Measurements from ENCODE around the gene DLG4.
A peak's percentile ranks its signal among the peaks of the same experiment; 100 is the strongest.

DLG4 gene

DNA sequence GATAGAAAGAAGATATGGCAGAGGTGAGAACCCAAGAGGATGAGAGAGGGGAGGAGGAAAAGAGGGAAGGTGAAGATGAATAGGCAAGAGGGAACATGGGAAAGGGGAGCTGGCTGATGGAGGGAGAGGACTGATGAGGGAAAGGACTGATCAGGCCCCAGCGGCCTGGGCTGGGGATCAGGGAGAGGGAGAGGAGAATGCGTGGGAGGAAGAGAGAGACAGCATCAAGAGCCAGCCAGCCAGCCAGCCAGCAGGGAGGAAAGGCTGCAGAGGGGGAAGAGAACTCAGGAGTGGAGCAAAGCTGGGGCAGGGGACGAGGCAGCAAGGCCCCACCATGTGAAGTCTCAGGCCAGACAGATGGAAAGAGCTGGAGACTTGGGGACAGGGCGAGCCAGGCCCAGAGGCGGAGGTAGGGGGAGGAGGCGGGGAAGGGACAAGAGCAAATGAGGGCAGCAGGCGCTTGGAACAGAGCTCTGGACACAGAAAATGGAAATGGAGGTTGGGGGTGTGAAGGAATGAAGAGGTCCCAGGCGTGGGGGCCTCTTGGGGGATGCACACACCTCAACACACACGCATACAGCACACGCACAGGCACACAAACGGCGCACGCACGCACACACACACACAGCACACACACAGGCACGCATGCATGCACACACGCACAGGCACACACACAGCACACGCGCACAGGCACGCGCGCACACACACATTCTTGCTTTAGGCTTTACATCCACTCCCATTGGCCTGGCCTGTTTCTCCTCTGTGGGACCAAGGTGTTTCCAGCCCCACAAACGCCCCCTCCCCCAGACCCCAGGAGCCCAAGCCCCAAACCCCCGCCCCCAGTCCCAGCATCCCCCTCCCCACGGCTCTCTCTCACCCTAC is 12.3 kb downstream of the DLG4 start:
- H3K9me3 ChIP-seq (ENCODE audit: insufficient read depth, low read length, severe bottlenecking): no peaks in the 10 kb centered on the region
- no peak overlapping the region for H3K27ac ChIP-seq (ENCODE audit: low read length)
- ATAC-seq (ENCODE audit: insufficient read depth, low read depth) (no peak), DNase-seq (no peak)
- no peak overlapping the region for H3K4me2 ChIP-seq (ENCODE audit: insufficient read depth, low read length)
- no peaks in the 10 kb centered on the region for H4K20me1 ChIP-seq (ENCODE audit: insufficient read depth, low read length)
- no peak overlapping the region for H2AFZ ChIP-seq (ENCODE audit: low read depth, low read length)
- H3K4me3 ChIP-seq (ENCODE audit: low read depth in 1 of 2, low read length in 2 of 2): no peak overlapping the region
- no peaks in the 10 kb centered on the region for H3K27me3 ChIP-seq (ENCODE audit: insufficient read depth, low read length, poor library complexity)
- H3K79me2 ChIP-seq (ENCODE audit: insufficient read depth, low read length): peaks cover 7% of the 10 kb centered on the region
- TF ChIP-seq, protein P1, sequence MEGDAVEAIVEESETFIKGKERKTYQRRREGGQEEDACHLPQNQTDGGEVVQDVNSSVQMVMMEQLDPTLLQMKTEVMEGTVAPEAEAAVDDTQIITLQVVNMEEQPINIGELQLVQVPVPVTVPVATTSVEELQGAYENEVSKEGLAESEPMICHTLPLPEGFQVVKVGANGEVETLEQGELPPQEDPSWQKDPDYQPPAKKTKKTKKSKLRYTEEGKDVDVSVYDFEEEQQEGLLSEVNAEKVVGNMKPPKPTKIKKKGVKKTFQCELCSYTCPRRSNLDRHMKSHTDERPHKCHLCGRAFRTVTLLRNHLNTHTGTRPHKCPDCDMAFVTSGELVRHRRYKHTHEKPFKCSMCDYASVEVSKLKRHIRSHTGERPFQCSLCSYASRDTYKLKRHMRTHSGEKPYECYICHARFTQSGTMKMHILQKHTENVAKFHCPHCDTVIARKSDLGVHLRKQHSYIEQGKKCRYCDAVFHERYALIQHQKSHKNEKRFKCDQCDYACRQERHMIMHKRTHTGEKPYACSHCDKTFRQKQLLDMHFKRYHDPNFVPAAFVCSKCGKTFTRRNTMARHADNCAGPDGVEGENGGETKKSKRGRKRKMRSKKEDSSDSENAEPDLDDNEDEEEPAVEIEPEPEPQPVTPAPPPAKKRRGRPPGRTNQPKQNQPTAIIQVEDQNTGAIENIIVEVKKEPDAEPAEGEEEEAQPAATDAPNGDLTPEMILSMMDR (IDR thresholded peaks at IDR 0.05; ENCODE audit: borderline replicate concordance, extremely low read depth, low read length, poor library complexity, severe bottlenecking): no peak
- TF ChIP-seq EZH2 (IDR thresholded peaks at IDR 0.05; ENCODE audit: borderline replicate concordance, low read depth, low read length, severe bottlenecking): no peak
- peaks cover 15% of the 10 kb centered on the region for H3K36me3 ChIP-seq (ENCODE audit: insufficient read depth, low read length)
- no peak overlapping the region for H3K9ac ChIP-seq (ENCODE audit: low read depth, low read length)
- peaks cover 19% of the 10 kb centered on the region for H3K4me1 ChIP-seq (ENCODE audit: insufficient read depth, low read length)

DNA sequence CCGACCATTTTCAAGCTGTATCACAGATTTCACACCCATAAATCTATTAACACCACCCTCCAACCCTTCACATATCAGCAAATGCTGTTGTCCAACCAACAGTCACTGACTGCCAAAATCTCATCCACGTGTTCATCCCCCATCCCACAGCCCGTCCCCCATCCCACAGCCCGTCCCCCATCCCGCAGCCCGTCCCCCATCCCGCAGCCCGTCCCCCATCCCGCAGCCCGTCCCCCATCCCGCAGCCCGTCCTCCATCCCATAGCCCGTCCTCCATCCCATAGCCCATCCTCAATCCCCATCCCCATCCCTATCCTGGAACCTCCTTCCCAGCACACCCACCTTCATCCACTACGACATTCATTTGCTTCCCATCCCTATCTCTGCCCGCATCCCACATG is 14.1 kb downstream of the DLG4 start:
- no peaks in the 10 kb centered on the region for H3K79me2 ChIP-seq (ENCODE audit: insufficient read depth, low read length)
- peak overlapping the region; percentile 70; the same call in 1 of the 2 replicates for H2AFZ ChIP-seq (ENCODE audit: low read depth, low read length)
- peak overlapping the region; percentile 65 for H3K4me2 ChIP-seq (ENCODE audit: insufficient read depth, low read length)
- peak overlapping the region in 1 of 2 experiments; percentile 52; a peak in 2 of 4 replicates for H3K4me3 ChIP-seq (ENCODE audit: low read depth in 1 of 2, low read length in 2 of 2)
- no peak for TF ChIP-seq EZH2 (IDR thresholded peaks at IDR 0.05; ENCODE audit: borderline replicate concordance, low read depth, low read length, severe bottlenecking)
- TF ChIP-seq, protein P1 (IDR thresholded peaks at IDR 0.05; ENCODE audit: borderline replicate concordance, extremely low read depth, low read length, poor library complexity, severe bottlenecking): no peak
- peaks cover 19% of the 10 kb centered on the region for H3K4me1 ChIP-seq (ENCODE audit: insufficient read depth, low read length)
- no peaks in the 10 kb centered on the region for H3K27me3 ChIP-seq (ENCODE audit: insufficient read depth, low read length, poor library complexity)
- DNase-seq: no peak
- H4K20me1 ChIP-seq (ENCODE audit: insufficient read depth, low read length): no peaks in the 10 kb centered on the region
- no peak for ATAC-seq (ENCODE audit: insufficient read depth, low read depth)
- peak overlapping the region; percentile 25; the same call in 1 of the 2 replicates for H3K9ac ChIP-seq (ENCODE audit: low read depth, low read length)
- no peaks in the 10 kb centered on the region for H3K9me3 ChIP-seq (ENCODE audit: insufficient read depth, low read length, severe bottlenecking)
- H3K36me3 ChIP-seq (ENCODE audit: insufficient read depth, low read length): peaks cover 15% of the 10 kb centered on the region
- H3K27ac ChIP-seq (ENCODE audit: low read length): peak overlapping the region; percentile 42; the same call in 1 of the 2 replicates

DNA sequence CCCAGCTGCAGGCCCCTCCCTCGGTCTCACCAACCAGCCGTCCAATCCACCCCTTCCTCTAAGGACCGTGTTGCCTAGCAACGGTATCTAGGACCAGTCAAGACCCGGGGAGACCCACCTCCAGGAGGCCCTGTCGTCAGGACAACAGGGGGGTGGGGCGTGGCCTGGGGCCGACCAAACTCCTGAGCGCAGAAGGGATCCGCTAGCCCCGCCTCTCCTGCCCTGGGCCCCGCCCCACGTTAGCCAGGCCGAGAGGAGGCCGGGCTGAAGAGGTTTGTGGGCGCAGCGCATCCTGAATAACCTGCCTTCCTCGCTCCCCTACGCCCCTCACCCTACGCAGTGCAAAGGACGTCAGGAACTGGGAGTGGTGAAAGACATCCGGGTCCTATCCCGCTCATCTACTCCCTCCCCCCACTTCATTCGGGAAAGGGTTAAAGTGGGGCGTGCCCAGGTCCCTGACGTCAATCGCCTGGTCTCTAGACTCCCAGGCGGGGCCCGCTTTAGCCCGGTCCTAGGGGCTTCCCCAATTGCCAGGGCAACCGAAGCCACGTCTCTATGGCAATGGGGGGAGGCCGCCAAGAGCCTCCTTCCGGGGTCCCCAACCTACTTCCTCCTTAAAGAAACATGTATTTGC is 14.7 kb downstream of the DLG4 start:
- peak overlapping the region; percentile 25 for H3K9ac ChIP-seq (ENCODE audit: low read depth, low read length)
- H3K36me3 ChIP-seq (ENCODE audit: insufficient read depth, low read length): peaks cover 15% of the 10 kb centered on the region
- no peaks in the 10 kb centered on the region for H3K9me3 ChIP-seq (ENCODE audit: insufficient read depth, low read length, severe bottlenecking)
- H3K27me3 ChIP-seq (ENCODE audit: insufficient read depth, low read length, poor library complexity): no peaks in the 10 kb centered on the region
- peaks cover 19% of the 10 kb centered on the region for H3K4me1 ChIP-seq (ENCODE audit: insufficient read depth, low read length)
- peak overlapping the region; percentile 65 for H3K4me2 ChIP-seq (ENCODE audit: insufficient read depth, low read length)
- ATAC-seq (ENCODE audit: insufficient read depth, low read depth) (peak; percentile 88), DNase-seq (peak; percentile 93)
- H3K79me2 ChIP-seq (ENCODE audit: insufficient read depth, low read length): no peaks in the 10 kb centered on the region
- no peaks in the 10 kb centered on the region for H4K20me1 ChIP-seq (ENCODE audit: insufficient read depth, low read length)
- H3K4me3 ChIP-seq (ENCODE audit: low read depth in 1 of 2, low read length in 2 of 2): peak overlapping the region in 1 of 2 experiments; percentile 52; a peak in 2 of 4 replicates
- peak overlapping the region; percentile 42; the same call in 1 of the 2 replicates for H3K27ac ChIP-seq (ENCODE audit: low read length)
- peak overlapping the region; percentile 70 for H2AFZ ChIP-seq (ENCODE audit: low read depth, low read length)
- TF ChIP-seq, protein P1 (IDR thresholded peaks at IDR 0.05; ENCODE audit: borderline replicate concordance, extremely low read depth, low read length, poor library complexity, severe bottlenecking): no peak
- TF ChIP-seq EZH2 (IDR thresholded peaks at IDR 0.05; ENCODE audit: borderline replicate concordance, low read depth, low read length, severe bottlenecking): no peak
